ENCODE measurements around the gene UBE2QL1. TPM values are rescaled to one million over a fixed set of nuclear protein-coding genes. Genes with fewer than 3 reads are reported as not detected.

Gene UBE2QL1
- total RNA-seq, 1 experiment from 2014 or later: 0.11 TPM

DNA sequence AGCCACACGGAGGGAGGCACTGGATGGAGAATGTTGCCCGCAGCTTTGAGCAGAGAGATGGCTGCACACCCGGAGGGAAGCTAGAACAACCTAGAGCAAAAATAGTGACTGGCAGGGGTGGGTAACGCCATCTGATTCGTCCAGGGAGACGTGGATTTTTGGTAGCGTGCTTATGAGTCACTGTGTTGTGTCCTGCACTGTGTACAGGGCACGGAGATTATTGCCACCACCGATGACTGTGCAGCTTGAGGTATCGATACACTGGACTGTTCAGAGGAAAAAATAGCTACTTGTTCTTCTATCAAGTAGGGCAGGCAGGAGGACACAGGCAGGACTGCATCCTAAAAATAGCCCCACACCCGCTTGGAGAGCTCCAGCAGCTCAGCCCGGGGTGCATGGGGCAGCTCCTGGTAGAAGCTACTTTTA lies 6.0 kb downstream of the UBE2QL1 start:
- no peak overlapping the region for H2BK5ac ChIP-seq (ENCODE audit: insufficient read length, low read length)
- no peak overlapping the region for H3K4me3 Mint-ChIP-seq

More for the DNA sequence above, 6.0 kb downstream of the UBE2QL1 start:
- Histone ChIP-seq H3K23ac (ENCODE audit: insufficient read length, low read depth, low read length) (no peak overlapping the region), H3K27me3 (ENCODE audit: insufficient read depth, low read length) (peaks cover 22% of the 10 kb centered on the region), H3K18ac (ENCODE audit: insufficient read length, low read depth, low read length) (no peak overlapping the region), H4K20me1 (ENCODE audit: control insufficient read depth, insufficient read depth, insufficient read length) (no peaks in the 10 kb centered on the region), H4K8ac (replicated peaks; ENCODE audit: insufficient read length, low read depth, low read length) (no peak overlapping the region), H3K23me2 (ENCODE audit: insufficient read length, low read depth, low read length, poor library complexity, severe bottlenecking) (no peaks in the 10 kb centered on the region), H3K79me2 (ENCODE audit: insufficient read depth, low read length) (no peaks in the 10 kb centered on the region), H3K9me3 (ENCODE audit: control insufficient read depth, low read depth, low read length) (no peaks in the 10 kb centered on the region), H2BK120ac (ENCODE audit: low read depth, low read length, poor library complexity, severe bottlenecking) (no peak overlapping the region), H3K56ac (ENCODE audit: insufficient read length, low read depth, low read length) (no peak overlapping the region), H4K91ac (ENCODE audit: insufficient read length, low read depth, low read length) (no peak overlapping the region), H3K14ac (ENCODE audit: insufficient read depth, low read length) (no peak overlapping the region), H4K5ac (ENCODE audit: insufficient read length, low read depth, low read length) (no peak overlapping the region), H3K4me2 (ENCODE audit: insufficient read depth, insufficient read length, low read length) (no peak overlapping the region), H2BK12ac (ENCODE audit: insufficient read length, low read depth, low read length) (no peak overlapping the region), H2BK20ac (ENCODE audit: low read depth, low read length, poor library complexity, severe bottlenecking) (no peak overlapping the region), H3K79me1 (ENCODE audit: insufficient read depth, low read depth, low read length, poor library complexity, severe bottlenecking) (no peaks in the 10 kb centered on the region), H3T11ph (ENCODE audit: low read length) (no peak overlapping the region), H2AK5ac (ENCODE audit: insufficient read length, low read length) (no peak overlapping the region), H2AFZ (ENCODE audit: low read length) (no peak overlapping the region), H3K9ac (ENCODE audit: extremely low read depth, insufficient read length, low read length) (no peak overlapping the region), H2BK15ac (ENCODE audit: low read depth, low read length) (no peak overlapping the region), H3K4ac (ENCODE audit: low read depth, low read length) (no peak overlapping the region), H3K4me1 (ENCODE audit: insufficient read depth, low read length) (no peaks in the 10 kb centered on the region), H3K27ac (ENCODE audit: insufficient read length, low read depth, low read length) (no peak overlapping the region)
- Mint-ChIP-seq H3K4me1 (peaks cover 9 to 14% of the 10 kb centered on the region in 2 experiments), H3K27ac (peak overlapping the region in 1 of 3 experiments; percentile 72; a peak in 1 of 7 replicates), H3K27me3 (ENCODE audit: low read depth) (peaks cover 95% of the 10 kb centered on the region), H3K36me3 (ENCODE audit: insufficient read depth in 1 of 3, low read depth in 3 of 3) (no peaks in the 10 kb centered on the region; a peak in 1 of 7 replicates), H3K9me3 (no peaks in the 10 kb centered on the region; a peak in 1 of 5 replicates)
- WGBS (ENCODE audit: extremely low coverage, insufficient read length, low lambda C conversion rate): no CpG with 5 or more reads among the region's 12 CpGs
- no peak for DNase-seq
- TF ChIP-seq, protein P1, sequence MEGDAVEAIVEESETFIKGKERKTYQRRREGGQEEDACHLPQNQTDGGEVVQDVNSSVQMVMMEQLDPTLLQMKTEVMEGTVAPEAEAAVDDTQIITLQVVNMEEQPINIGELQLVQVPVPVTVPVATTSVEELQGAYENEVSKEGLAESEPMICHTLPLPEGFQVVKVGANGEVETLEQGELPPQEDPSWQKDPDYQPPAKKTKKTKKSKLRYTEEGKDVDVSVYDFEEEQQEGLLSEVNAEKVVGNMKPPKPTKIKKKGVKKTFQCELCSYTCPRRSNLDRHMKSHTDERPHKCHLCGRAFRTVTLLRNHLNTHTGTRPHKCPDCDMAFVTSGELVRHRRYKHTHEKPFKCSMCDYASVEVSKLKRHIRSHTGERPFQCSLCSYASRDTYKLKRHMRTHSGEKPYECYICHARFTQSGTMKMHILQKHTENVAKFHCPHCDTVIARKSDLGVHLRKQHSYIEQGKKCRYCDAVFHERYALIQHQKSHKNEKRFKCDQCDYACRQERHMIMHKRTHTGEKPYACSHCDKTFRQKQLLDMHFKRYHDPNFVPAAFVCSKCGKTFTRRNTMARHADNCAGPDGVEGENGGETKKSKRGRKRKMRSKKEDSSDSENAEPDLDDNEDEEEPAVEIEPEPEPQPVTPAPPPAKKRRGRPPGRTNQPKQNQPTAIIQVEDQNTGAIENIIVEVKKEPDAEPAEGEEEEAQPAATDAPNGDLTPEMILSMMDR (conservative IDR thresholded peaks at IDR 0.05): no peak
